Stimulated activated CD8-positive, alpha-beta memory T cell treated with anti-CD3 and anti-CD28 coated beads, Interleukin-7, amount 100 ng/mL, for 4 hours (primary cell): ENCODE data around the gene SLC38A8.

ENCODE experiments used
- DNase-seq, 2 donors: peaks; one replicate each; pipeline ENCODE4 v3.0.0-alpha.2; 2020; ENCODE audit warnings: low read depth in 2 of 2

SLC38A8 gene

DNA sequence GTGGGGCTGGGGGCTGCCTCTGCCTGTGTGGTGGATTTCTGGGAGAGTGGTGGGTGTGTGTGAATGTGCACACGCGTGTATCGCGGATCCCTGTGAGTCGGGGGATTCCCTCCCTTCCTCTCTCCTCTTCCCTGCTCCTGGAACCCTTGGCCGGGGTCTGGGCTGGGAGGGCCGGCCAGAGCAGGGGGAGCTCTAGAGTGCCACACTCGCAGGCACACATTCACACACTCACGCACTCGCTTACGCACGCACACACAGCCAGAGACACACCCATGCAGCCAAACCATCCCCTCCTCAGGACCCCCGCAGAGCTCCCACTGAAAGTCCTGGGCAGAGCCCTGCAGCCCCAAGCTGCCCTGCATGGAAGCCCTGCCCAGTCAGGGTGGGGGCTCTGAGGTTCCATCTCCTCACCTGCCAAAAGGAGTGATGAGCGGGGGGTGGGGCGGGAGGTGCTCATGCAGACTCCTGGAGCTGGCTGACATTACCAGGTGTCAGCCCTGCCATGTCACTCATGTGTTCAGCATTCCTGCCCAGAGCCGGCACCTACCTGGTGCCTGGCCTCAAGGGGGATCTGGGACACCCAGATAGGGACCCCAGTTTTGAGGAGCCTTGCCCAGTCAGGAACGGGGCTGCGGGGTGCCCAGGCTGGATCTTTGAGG is 72.7 kb downstream of the SLC38A8 start:
- no peak for DNase-seq

DNA sequence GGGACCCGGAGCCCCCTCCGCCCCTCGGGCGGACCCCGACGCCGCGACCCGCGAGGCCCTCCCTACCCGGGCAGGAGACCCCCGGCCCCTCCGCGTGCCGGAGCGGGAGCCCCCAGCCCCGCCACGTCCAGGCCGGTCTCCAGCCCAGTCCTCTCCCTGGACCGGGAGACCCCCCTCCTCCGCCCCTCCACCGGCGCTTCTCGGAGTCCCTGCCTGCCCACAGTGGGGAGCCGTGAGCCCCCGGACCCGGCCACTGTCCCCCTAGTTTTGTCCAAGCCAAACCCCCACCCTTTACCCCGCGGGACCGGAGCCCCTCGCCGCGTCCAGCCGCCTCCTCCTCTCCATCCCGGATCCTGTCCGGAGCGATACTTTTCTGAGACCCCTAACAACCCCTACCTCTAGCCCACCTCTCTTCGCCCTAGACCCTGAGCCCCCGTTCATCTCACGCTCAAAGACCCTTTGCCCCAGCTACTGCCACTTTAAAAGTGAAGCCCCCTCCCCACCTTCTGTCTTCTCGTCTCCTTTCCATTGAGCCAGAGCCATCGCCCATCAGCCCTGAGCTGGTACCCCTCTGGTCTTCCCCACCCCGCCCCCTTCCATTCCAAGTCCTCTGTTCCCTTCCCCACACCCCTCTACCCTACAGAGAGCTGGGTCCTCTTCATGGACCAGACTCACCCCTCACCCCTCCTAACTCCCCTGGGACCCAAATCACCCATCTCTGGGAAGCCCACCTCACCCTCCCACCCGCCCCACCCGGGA is 73.5 kb downstream of the SLC38A8 start:
- no peak for DNase-seq

DNA sequence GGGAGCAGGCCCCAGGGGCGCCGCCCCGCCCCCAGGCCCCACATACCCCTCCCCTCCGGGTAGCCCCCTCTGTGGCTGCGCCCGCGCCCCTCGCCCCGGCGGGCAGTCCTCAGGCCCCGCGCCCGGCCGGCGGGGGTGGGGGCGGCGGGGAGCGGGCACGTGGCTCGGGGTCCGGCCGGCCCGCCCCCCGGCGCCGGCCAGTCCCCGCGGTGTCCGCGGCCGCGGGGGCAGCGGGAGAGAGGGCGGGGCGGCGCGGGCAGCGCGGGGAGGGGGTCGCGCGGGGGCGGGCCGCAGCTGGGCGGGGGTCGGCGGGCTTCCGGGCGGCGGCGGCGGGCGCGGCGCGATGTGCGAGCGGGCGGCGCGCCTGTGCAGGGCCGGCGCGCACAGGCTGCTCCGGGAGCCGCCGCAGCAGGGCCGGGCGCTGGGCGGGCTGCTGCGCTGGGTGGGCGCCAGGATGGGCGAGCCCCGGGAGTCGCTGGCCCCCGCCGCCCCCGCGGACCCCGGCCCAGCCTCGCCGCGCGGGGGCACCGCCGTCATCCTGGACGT is 74.2 kb downstream of the SLC38A8 start:
- no peak for DNase-seq

DNA sequence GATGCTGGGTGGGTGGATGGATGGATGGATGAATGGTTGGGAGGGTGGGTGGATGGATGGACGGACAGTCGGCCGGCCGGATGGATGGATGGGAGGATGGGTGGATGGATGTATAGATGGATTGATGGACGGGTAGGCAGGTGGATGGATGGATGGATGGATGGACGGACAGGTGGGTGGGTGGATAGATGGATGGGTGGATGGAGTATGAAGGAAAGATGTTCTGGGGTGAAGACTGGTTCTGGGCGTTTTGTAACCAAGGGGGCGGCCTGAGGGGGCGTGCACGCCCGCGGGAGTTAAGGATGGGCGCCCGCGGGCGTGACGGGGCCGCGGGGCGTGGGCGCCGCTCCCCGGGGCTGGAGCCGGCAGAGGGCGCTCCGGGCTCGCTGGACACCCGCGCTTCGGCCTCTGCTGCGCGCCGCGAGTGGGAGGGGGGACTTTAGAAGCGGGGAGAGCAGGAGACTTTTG is 74.7 kb downstream of the SLC38A8 start, which contains the start of gene NECAB2:
Gene NECAB2 (plus strand): TSS at position 407 of the 468 bp plus-strand sequence. CDS start 405 bp downstream, outside the sequence.
- DNase-seq = no peak

DNA sequence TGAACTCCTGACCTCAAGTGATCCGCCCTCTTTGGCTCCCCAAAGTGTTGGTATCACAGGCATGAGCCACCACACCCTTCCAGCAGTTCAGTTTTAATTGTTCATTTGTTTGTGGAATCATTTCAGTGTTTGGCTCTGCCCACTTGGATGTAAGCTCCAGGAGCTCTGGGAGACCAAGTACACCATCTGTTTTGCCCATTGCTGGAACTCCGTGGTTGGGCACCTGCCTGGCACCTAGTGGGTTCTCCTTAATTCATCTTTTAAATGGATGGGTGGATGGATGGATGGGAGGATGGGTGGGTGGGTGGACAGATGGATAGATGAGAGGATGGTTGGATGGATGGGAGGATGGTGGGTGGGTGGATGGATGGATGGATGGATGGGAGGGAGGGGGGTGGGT is 75.5 kb downstream of the SLC38A8 start:
- no peak for DNase-seq

DNA sequence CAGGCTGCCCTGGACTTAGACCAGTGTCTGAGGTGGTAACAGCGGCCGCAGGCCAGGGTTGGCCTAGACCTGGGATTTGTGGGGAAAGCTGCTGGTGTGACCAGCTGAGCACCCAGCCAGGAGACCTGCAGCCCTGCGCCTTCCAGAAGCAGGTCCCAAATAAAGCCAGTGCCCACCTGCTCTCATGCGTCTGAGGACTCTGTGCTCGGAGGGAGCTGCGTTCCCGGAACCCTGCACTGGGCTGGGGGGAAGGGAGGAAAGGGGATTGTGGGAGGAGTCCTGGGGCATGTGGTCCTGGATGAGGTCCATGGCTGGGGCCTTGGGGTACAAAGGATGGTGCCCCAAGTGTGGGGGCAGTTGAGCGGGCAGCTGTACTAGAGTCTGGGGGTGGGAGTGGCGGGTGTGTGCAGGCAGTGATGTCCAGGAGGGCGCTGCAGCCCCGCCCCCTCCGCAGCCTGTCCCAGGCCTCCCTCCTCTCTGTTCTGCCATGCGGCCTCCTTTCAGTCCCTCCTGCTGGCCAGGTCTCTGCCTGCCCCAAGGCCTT is 76.4 kb downstream of the SLC38A8 start:
- no peak for DNase-seq

DNA sequence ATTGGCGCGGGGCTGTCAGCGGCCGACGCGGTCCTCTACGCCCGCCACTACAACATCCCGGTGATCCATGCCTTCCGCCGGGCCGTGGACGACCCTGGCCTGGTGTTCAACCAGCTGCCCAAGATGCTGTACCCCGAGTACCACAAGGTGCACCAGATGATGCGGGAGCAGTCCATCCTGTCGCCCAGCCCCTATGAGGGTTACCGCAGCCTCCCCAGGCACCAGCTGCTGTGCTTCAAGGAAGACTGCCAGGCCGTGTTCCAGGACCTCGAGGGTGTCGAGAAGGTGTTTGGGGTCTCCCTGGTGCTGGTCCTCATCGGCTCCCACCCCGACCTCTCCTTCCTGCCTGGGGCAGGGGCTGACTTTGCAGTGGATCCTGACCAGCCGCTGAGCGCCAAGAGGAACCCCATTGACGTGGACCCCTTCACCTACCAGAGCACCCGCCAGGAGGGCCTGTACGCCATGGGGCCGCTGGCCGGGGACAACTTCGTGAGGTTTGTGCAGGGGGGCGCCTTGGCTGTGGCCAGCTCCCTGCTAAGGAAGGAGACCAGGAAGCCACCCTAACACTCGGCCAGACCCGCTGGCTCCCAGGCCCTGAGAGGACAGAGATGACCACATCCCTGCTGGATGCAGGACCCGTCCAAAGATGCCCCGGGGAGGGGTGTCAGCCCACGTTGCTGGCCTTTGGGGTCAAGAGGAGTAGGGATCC is 77.0 kb downstream of the SLC38A8 start:
- DNase-seq = no peak

DNA sequence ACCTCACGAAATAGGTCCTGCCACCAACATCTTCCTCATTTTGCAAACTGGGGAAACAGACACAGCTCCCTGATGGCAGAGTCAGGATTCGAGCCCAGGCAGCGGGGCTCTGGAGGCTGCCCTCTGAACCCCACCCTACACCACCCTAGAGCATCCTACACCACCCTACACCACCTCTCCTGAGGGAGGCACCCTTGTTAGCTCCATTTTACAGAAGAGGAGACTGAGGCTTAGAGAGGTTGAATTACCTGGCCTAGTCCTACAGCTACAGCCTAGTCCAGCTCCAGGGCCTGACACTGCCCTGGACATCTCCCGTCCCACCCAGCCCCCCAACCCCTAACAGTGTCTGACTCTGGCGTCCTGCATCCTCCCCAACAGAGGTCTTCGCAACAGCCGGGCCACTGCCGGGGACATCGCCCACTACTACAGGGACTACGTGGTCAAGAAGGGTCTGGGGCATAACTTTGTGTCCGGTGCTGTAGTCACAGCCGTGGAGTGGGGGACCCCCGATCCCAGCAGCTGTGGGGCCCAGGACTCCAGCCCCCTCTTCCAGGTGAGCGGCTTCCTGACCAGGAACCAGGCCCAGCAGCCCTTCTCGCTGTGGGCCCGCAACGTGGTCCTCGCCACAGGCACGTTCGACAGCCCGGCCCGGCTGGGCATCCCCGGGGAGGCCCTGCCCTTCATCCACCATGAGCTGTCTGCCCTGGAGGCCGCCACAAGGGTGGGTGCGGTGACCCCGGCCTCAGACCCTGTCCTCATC is 77.7 kb downstream of the SLC38A8 start:
- DNase-seq = no peak

DNA sequence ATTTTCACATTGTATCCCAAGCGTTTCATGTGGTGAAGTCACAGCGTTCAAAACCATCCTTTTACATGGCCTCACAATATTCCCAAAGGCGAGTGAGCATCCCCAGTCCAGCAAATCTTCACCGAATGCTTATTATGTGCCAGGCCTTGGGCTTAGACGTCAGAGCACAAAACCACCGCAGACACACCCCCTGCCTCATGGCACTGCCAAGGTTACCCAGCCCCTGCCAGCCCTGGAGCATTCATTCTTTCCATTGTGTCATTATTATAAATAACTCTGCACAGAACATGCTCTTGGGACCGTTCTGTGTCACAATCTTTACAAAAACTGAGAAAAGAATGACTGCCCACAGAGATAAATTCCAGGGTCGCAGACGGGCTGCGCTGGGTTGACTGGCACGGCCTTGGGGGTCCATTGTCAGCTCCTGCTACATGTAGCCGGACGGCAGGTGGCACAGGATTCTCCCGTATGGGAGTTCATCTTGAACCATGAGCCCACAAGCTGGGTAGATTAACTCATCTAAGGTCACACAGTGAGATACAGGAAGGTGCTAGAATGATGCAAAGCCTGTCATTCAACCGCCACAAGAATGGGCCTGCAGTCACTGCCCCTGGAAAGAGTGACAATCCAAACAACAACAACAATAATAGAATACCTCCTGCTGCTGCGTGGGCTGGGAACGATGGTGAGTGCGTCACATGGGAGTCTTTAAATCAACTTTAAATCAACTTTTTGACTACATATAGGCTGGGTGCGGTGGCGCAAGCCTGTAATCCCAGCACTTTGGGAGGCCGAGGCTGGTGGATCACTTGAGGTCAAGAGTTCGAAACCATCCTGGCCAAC is 79.1 kb downstream of the SLC38A8 start:
- no peak for DNase-seq

DNA sequence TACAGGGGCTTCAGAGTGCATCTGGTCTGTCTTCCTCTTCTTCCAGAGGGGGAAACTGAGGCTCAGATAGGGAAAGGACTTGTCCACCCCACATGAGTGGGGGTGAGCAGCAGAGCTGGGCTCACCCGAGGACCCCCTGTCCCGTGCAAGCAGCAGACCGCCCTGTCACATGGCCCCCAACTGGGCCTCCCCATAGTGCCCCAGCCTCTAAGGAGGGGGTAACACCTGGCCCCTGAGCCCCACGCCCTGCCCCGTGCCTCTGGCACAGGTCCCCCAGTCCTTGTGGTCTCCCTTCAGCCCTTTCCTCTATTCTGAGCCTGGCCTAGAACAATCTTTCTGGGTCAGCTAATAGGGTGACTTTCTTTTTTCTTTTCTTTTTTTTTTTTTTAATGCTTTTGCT is 81.0 kb downstream of the SLC38A8 start:
- no peak for DNase-seq

DNA sequence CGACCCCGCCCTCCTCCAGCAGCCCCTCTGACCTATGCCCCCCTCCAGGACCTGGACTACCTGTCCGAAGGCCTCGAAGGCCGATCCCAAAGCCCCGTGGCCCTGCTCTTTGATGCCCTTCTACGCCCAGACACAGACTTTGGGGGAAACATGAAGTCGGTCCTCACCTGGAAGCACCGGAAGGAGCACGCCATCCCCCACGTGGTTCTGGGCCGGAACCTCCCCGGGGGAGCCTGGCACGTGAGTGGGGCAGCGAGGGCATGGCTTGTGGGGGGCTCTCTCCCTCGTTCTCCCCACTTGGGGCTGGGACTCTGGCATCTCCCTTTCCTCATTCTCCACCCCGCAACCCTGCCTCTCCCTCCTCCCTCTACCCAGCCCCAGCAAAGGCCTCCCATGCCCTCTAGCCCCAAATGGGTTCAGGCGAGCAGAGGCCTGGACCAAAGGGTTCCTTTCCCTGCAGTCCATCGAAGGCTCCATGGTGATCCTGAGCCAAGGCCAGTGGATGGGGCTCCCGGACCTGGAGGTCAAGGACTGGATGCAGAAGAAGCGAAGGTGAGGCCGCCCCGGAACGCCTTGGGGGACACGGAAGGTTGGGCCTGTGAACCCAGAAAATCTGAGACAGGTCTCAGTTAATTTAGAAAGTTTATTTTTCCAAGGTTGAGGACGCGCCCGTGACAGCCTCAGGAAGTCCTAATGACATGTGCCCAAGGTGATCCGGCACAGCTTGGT is 81.9 kb downstream of the SLC38A8 start:
- DNase-seq = no peak
